ENCODE results near the gene PTH2R. TPM values are rescaled to one million over a fixed set of nuclear protein-coding genes. Genes with fewer than 3 reads are reported as not detected.

The PTH2R gene
- total and polyA plus RNA-seq, 2 of the 4 experiments (the other 2 are of a cell fraction), result under 0.01 TPM; not detected in 1

- in situ Hi-C loops (cut with MboI; ENCODE audit: low sequenced_read_pairs) (no loop called here), dilution Hi-C loops (cut with HindIII; ENCODE audit: low sequenced_read_pairs, unreplicated experiment) (no loop called here), intact Hi-C loops (cut with micrococcal nuclease) (no loop called here)
- H3K36me3 ChIP-seq (ENCODE audit: control insufficient read depth, insufficient read depth, low read length), result no peaks in the 10 kb centered on the region
- H4K91ac ChIP-seq (ENCODE audit: insufficient read depth, low read depth, low read length), result no peak overlapping the region
- no peak overlapping the region for H3K4ac ChIP-seq (ENCODE audit: low read depth, low read length)
- H3K9me3 ChIP-seq (ENCODE audit: control insufficient read depth, insufficient read depth, low read length), result peaks cover 8% of the 10 kb centered on the region
- no peak overlapping the region for H2BK5ac ChIP-seq (ENCODE audit: low read depth, low read length, poor library complexity, severe bottlenecking)
- POLR2A ChIA-PET (ENCODE audit: unreplicated experiment), result no interaction called here
- H3K27ac ChIP-seq (ENCODE audit: insufficient read depth, low read length), result no peak overlapping the region
- no peak overlapping the region for H4K8ac ChIP-seq (ENCODE audit: low read depth in 2 of 2, low read length in 2 of 2)
- H2BK20ac ChIP-seq (ENCODE audit: low read depth, low read length), result no peak overlapping the region
- H3K4me1 ChIP-seq (ENCODE audit: control insufficient read depth, insufficient read depth, low read length), result no peaks in the 10 kb centered on the region
- H3K14ac ChIP-seq (replicated peaks; ENCODE audit: low read depth, low read length), result no peak overlapping the region
- H3K27me3 ChIP-seq (ENCODE audit: control insufficient read depth, insufficient read depth, low read length), result no peaks in the 10 kb centered on the region
- no peak overlapping the region for H3K18ac ChIP-seq (ENCODE audit: low read depth, low read length)
- no peak overlapping the region for H2BK120ac ChIP-seq (ENCODE audit: low read depth, low read length)
- H3K9ac ChIP-seq (ENCODE audit: low read depth, low read length), result no peak overlapping the region
- no peak overlapping the region for H2AFZ ChIP-seq (replicated peaks; ENCODE audit: low read length, poor library complexity)
- no peaks in the 10 kb centered on the region for H3K79me1 ChIP-seq (ENCODE audit: low read depth in 1 of 2, low read length in 2 of 2)
- H3K23ac ChIP-seq (ENCODE audit: low read depth, low read length), result no peak overlapping the region
- no CpG with 5 or more reads among the region's 3 CpGs for WGBS, 2 experiments (ENCODE audit: extremely low coverage in 2 of 2, insufficient read length in 1 of 2)
- no peak for ATAC-seq (ENCODE audit: low read depth)
- H3K4me3 ChIP-seq (ENCODE audit: insufficient read depth, low read depth, low read length), result no peak overlapping the region
- no peaks in the 10 kb centered on the region for H4K20me1 ChIP-seq (ENCODE audit: insufficient read depth, low read length)
- CTCF ChIA-PET, result no interaction called here
- DNase-seq, result no peak
- no peak overlapping the region for H4K5ac ChIP-seq (ENCODE audit: low read depth, low read length)
- no peaks in the 10 kb centered on the region for H3K9me1 ChIP-seq (ENCODE audit: insufficient read depth, low read length)
- H2AK9ac ChIP-seq (replicated peaks; ENCODE audit: low read depth, low read length, poor library complexity), result no peak overlapping the region
- H3K4me2 ChIP-seq (ENCODE audit: low read depth, low read length), result no peak overlapping the region
- no peak overlapping the region for H3K56ac ChIP-seq (ENCODE audit: extremely low read depth, insufficient read depth, low read length)
- TF ChIP-seq SMC3 (IDR thresholded peaks at IDR 0.05; ENCODE audit: low read depth, low read length) (no peak), FOS (IDR thresholded peaks at IDR 0.05; ENCODE audit: low read depth, low read length) (no peak), MXI1 (IDR thresholded peaks at IDR 0.05; ENCODE audit: borderline replicate concordance, low read depth, low read length) (no peak), RAD21 (IDR thresholded peaks at IDR 0.05; ENCODE audit: low read length) (no peak), MAZ (IDR thresholded peaks at IDR 0.05; ENCODE audit: borderline replicate concordance, low read depth, low read length) (no peak), USF2 (IDR thresholded peaks at IDR 0.05; ENCODE audit: low read depth, low read length) (no peak), POLR2A (IDR thresholded peaks at IDR 0.05; ENCODE audit: low read depth, low read length) (no peak), RFX5 (IDR thresholded peaks at IDR 0.05; ENCODE audit: low read depth, low read length) (no peak), BHLHE40 (IDR thresholded peaks at IDR 0.05; ENCODE audit: low read depth, low read length) (no peak), RCOR1 (IDR thresholded peaks at IDR 0.05; ENCODE audit: insufficient replicate concordance, low read length) (no peak)
- H2AK5ac ChIP-seq (ENCODE audit: low read depth, low read length), result no peak overlapping the region
- BruUV-seq (replicated peaks), result no TSS peak
- no peak overlapping the region for H2BK15ac ChIP-seq (ENCODE audit: low read depth, low read length)
Observed at GRCh38 chr2:208541461-208541988, 134.9 kb downstream of the PTH2R start.

Measured in IMR-90 (cell line).